B cell (primary cell): ENCODE measurements around the gene RASGRP2.

Source experiments
- CTCF ChIP-seq: fragments of 200-600 bp; IDR thresholded peaks from one replicate; pipeline ENCODE4 v1.8.0; 2022; ENCODE audit warnings: antibody characterized with exemption, mild to moderate bottlenecking
- EZH2 ChIP-seq: IDR thresholded peaks from 2 replicates; pipeline ENCODE4 v1.6.1; 2012; ENCODE audit warnings: borderline replicate concordance, low read depth, mild to moderate bottlenecking, moderate library complexity, low read length; ENCODE audit not compliant: insufficient read depth, poor library complexity, severe bottlenecking

- TF ChIP-seq CTCF: no peak
- no peak for TF ChIP-seq EZH2
Measured at GRCh38 chr11:64778223-64778472, 34.2 kb upstream of the RASGRP2 start.
